ENCODE data around the gene GSK3A.

Gene GSK3A

GRCh38 chr19:42280815-42281145, 38.4 kb upstream of the GSK3A start:
- no peak for TF ChIP-seq CTCF (IDR thresholded peaks at IDR 0.05; ENCODE audit: borderline replicate concordance, insufficient read depth, low read depth, low read length)
- peak overlapping the region; percentile 77 for H3K4me3 ChIP-seq (ENCODE audit: low read depth, low read length)

GRCh38 chr19:42279902-42280814, 37.8 kb upstream of the GSK3A start:
- peak overlapping the region; percentile 77 for H3K4me3 ChIP-seq (ENCODE audit: low read depth, low read length)
- TF ChIP-seq CTCF (IDR thresholded peaks at IDR 0.05; ENCODE audit: borderline replicate concordance, insufficient read depth, low read depth, low read length) = peak; percentile 86

- TF ChIP-seq CTCF (IDR thresholded peaks at IDR 0.05; ENCODE audit: borderline replicate concordance, insufficient read depth, low read depth, low read length) = no peak
- H3K4me3 ChIP-seq (ENCODE audit: low read depth, low read length) = peak overlapping the region; percentile 77
Observed at GRCh38 chr19:42279155-42279901, 36.9 kb upstream of the GSK3A start.

GRCh38 chr19:42278452-42279154, 36.2 kb upstream of the GSK3A start:
- H3K4me3 ChIP-seq (ENCODE audit: low read depth, low read length) = no peak overlapping the region
- TF ChIP-seq CTCF (IDR thresholded peaks at IDR 0.05; ENCODE audit: borderline replicate concordance, insufficient read depth, low read depth, low read length) = no peak

GRCh38 chr19:42277821-42278451, 35.5 kb upstream of the GSK3A start:
- H3K4me3 ChIP-seq (ENCODE audit: low read depth, low read length) = no peak overlapping the region
- TF ChIP-seq CTCF (IDR thresholded peaks at IDR 0.05; ENCODE audit: borderline replicate concordance, insufficient read depth, low read depth, low read length) = no peak

GRCh38 chr19:42276821-42277220, 34.4 kb upstream of the GSK3A start:
- H3K4me3 ChIP-seq (ENCODE audit: low read depth, low read length) = no peak overlapping the region
- no peak for TF ChIP-seq CTCF (IDR thresholded peaks at IDR 0.05; ENCODE audit: borderline replicate concordance, insufficient read depth, low read depth, low read length)
